Stomach (tissue), 9 donors: ENCODE measurements around the gene NISCH. TPM values are rescaled to one million over a fixed set of nuclear protein-coding genes. Genes with fewer than 3 reads are reported as not detected.

Experiments used
- DNase-seq, 2 donors: peaks; one replicate each; pipeline versions ENCODE4 v3.0.0 to v3.0.0-alpha.2; 2013 to 2019
- H3K27ac ChIP-seq, 5 donors: fragments of 200-600 bp in 4 of 5; sonication (generic) in 4 of 5; one replicate each; pipeline ENCODE4 v1.5.1; 2013 to 2019; ENCODE audit warnings: mild to moderate bottlenecking in 1 of 5, moderate library complexity in 1 of 5
- H3K27me3 ChIP-seq, 3 donors: fragments of 200-600 bp; sonication (generic); one replicate each; pipeline ENCODE4 v1.5.1; 2017 to 2019; ENCODE audit warnings: mixed run types in 1 of 3
- H3K36me3 ChIP-seq, 4 donors: fragments of 200-600 bp; sonication (generic); 1 replicate in 3 of 4; 2 replicates in 1 of 4; pipeline ENCODE4 v1.5.1; 2016 to 2019
- H3K4me1 ChIP-seq, 4 donors: fragments of 200-600 bp; sonication (generic); one replicate each; pipeline ENCODE4 v1.5.1; 2016 to 2019
- H3K4me3 ChIP-seq, 4 donors: fragments of 200-600 bp; sonication (generic) in 3 of 4; one replicate each; pipeline ENCODE4 v1.5.1; 2016 to 2019; ENCODE audit warnings: mild to moderate bottlenecking in 1 of 4
- H3K9me3 ChIP-seq, 4 donors: fragments of 200-600 bp; sonication (generic); one replicate each; pipeline ENCODE4 v1.5.1; 2016 to 2019
- EP300 ChIP-seq: sonication (generic); formaldehyde crosslinking; IDR thresholded peaks from one replicate; pipeline ENCODE4 v1.6.1; 2017; ENCODE audit warnings: antibody characterized with exemption
- POLR2A ChIP-seq, 4 donors: fragments of 450-650 bp; IDR thresholded peaks; one replicate each; pipeline ENCODE4 v1.6.1; 2016; ENCODE audit warnings: antibody characterized with exemption in 4 of 4, control low read depth in 2 of 4, mild to moderate bottlenecking in 1 of 4, moderate library complexity in 1 of 4
- POLR2AphosphoS5 ChIP-seq, 3 donors: sonication (generic); formaldehyde crosslinking; IDR thresholded peaks; one replicate each; pipeline ENCODE4 v1.6.1; 2016; ENCODE audit warnings: antibody characterized with exemption in 3 of 3
- WGBS, 5 donors: extraction: QIAGEN DNeasy Blood & Tissue Kit in 3 of 5; methylation state at CpG; one replicate each; pipeline versions ENCODE4 v1.1.5 to v1.1.7; 2013 to 2018; 5-methylcytosine and 5-hydroxymethylcytosine counted together
- intact Hi-C: fragments of 100-400 bp; cut with DNase I; formaldehyde crosslinking; loops from one replicate; pipeline ENCODE4 v1.15.1; 2023; ENCODE audit warnings: low total_unique reads
- polyA plus RNA-seq, 3 donors: library from polyadenylated mRNA; stranded (reverse); fragments of 200-250 nt; gene quantifications; one replicate each; pipeline ENCODE4 v1.2.3, GENCODE V29; 2013
- total RNA-seq, 5 donors: library from RNA; depleted of rRNA; stranded (reverse); fragments of >200 nt; gene quantifications; one replicate each; pipeline versions ENCODE4 v1.1.0 to v1.2.3, GENCODE V29; 2014 to 2016
- TF ChIP-seq, protein P1 (sequence below), 7 experiments: fragments of 450-650 bp in 4 of 7; fragments of 200-600 bp in 3 of 7; sonication (generic) in 3 of 7; IDR thresholded peaks; one replicate each; pipeline ENCODE4 v1.5.1; 2016 to 2019; ENCODE audit warnings: antibody characterized with exemption in 7 of 7, control low read depth in 2 of 7, mild to moderate bottlenecking in 1 of 7
- donor health status: healthy with polysubstance abuse.
- donor health status: Bipolar disorder and iron deficiency.
- donor health status: healthy.

NISCH gene
- total and polyA plus RNA-seq, 8 donors, result 18.3 to 456 (median 69.9) TPM

DNA sequence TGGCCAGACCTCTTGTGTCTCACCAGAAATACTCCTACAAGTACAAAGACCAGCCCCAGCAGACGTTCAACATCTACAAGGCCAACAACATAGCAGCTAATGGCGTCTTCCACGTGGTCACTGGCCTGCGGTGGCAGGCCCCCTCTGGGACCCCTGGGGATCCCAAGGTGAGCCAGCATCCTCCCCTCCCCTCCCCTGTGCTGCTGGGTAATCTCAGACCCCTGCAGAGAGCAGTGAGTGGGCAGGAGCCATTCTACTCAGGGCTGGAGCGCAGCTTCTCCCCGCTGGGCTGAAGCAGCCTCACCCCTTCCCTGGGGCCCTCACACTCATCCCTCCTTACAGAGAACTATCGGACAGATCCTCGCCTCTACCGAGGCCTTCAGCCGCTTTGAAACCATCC is 49.6 kb downstream of the NISCH start:
- no peaks in the 10 kb centered on the region for H3K4me1 ChIP-seq
- H3K36me3 ChIP-seq, result peaks cover 0 to 37% (median 4%) of the 10 kb centered on the region in 4 donors
- H3K9me3 ChIP-seq, result no peaks in the 10 kb centered on the region
- no peak for DNase-seq
- WGBS, 5 donors, result 82 to 89% (median 86%) methylated on average over 4 to 10 of the region's 10 CpGs
- intact Hi-C loops, result no loop called here
- H3K27me3 ChIP-seq, result no peaks in the 10 kb centered on the region
- no peak overlapping the region for H3K27ac ChIP-seq
- no peak for TF ChIP-seq POLR2A (IDR thresholded peaks at IDR 0.05)
- TF ChIP-seq, protein P1, sequence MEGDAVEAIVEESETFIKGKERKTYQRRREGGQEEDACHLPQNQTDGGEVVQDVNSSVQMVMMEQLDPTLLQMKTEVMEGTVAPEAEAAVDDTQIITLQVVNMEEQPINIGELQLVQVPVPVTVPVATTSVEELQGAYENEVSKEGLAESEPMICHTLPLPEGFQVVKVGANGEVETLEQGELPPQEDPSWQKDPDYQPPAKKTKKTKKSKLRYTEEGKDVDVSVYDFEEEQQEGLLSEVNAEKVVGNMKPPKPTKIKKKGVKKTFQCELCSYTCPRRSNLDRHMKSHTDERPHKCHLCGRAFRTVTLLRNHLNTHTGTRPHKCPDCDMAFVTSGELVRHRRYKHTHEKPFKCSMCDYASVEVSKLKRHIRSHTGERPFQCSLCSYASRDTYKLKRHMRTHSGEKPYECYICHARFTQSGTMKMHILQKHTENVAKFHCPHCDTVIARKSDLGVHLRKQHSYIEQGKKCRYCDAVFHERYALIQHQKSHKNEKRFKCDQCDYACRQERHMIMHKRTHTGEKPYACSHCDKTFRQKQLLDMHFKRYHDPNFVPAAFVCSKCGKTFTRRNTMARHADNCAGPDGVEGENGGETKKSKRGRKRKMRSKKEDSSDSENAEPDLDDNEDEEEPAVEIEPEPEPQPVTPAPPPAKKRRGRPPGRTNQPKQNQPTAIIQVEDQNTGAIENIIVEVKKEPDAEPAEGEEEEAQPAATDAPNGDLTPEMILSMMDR (IDR thresholded peaks at IDR 0.05), result no peak
- no peak for TF ChIP-seq EP300
- no peak for TF ChIP-seq POLR2AphosphoS5 (IDR thresholded peaks at IDR 0.05)
- H3K4me3 ChIP-seq, result no peak overlapping the region

DNA sequence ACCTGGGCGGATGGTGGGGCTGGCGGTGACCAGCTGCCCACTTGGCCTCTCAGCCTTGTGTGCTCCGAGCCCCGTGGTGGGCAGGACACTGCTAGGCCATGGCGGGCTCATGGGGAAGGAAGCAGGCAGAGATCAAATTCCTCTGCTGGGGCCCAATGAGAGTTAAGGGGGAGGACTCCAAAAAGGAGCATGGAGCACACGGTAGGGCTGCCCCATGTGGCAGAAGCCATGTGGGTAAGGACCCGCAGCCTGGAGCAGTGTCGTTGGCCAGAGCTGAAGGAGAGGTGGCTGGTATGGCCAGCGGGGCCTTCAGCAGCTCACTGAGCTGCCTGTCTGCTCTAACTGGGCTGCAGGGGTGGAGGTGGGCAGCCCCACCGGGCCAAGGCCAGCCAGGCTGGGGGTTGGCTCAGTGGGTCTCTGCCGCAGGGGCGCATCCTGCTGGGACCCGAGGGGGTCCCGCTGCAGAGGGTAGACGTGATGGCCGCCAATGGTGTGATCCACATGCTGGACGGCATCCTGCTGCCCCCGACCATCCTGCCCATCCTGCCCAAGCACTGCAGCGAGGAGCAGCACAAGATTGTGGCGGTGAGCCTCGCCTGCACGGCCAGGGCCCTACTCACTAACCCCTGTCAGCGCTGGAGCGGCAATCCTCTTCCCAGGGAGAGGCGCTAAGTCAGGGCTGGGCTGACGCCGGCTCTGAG is 51.0 kb downstream of the NISCH start:
- H3K4me3 ChIP-seq, result no peak overlapping the region
- H3K27me3 ChIP-seq, result no peaks in the 10 kb centered on the region
- intact Hi-C loops, result no loop called here
- no peak overlapping the region for H3K27ac ChIP-seq
- no peaks in the 10 kb centered on the region for H3K9me3 ChIP-seq
- WGBS, 5 donors, result 80 to 90% (median 88%) methylated on average over 18 to 27 of the region's 27 CpGs
- TF ChIP-seq, protein P1 (IDR thresholded peaks at IDR 0.05), result no peak
- no peak for TF ChIP-seq EP300
- TF ChIP-seq POLR2AphosphoS5 (IDR thresholded peaks at IDR 0.05), result no peak
- TF ChIP-seq POLR2A (IDR thresholded peaks at IDR 0.05), result no peak
- H3K36me3 ChIP-seq, result peaks cover 0 to 39% (median 4%) of the 10 kb centered on the region in 4 donors
- no peaks in the 10 kb centered on the region for H3K4me1 ChIP-seq
- no peak for DNase-seq

DNA sequence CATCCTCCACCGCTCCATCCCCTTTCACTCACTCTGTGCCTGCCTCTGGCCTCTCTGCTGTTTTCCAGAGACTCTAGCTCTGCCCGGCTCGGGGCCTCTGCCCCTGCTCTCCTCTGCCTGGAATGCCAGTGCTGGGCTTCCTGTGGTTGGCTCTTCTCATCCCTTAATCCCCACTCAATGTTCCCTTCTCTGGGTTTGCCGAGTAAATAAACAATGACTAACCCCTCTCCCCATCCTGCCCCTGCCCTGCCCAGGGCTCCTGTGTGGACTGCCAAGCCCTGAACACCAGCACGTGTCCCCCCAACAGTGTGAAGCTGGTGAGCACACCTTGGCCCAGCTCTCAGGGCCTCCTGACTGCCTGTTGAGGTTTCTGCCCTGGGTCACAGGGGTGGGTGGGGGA is 52.0 kb downstream of the NISCH start:
- TF ChIP-seq, protein P1 (IDR thresholded peaks at IDR 0.05), result no peak
- TF ChIP-seq POLR2AphosphoS5 (IDR thresholded peaks at IDR 0.05), result no peak
- no peak for TF ChIP-seq EP300
- TF ChIP-seq POLR2A (IDR thresholded peaks at IDR 0.05), result no peak
- Histone ChIP-seq H3K4me3 (no peak overlapping the region), H3K36me3 (peaks cover 0 to 42% (median 4%) of the 10 kb centered on the region in 4 donors), H3K27ac (no peak overlapping the region), H3K9me3 (no peaks in the 10 kb centered on the region), H3K4me1 (no peaks in the 10 kb centered on the region), H3K27me3 (no peaks in the 10 kb centered on the region)
- intact Hi-C loops, result no loop called here
- no peak for DNase-seq
- 49 to 66% (median 51%) methylated on average over 5 of the region's 5 CpGs for WGBS, 5 donors

DNA sequence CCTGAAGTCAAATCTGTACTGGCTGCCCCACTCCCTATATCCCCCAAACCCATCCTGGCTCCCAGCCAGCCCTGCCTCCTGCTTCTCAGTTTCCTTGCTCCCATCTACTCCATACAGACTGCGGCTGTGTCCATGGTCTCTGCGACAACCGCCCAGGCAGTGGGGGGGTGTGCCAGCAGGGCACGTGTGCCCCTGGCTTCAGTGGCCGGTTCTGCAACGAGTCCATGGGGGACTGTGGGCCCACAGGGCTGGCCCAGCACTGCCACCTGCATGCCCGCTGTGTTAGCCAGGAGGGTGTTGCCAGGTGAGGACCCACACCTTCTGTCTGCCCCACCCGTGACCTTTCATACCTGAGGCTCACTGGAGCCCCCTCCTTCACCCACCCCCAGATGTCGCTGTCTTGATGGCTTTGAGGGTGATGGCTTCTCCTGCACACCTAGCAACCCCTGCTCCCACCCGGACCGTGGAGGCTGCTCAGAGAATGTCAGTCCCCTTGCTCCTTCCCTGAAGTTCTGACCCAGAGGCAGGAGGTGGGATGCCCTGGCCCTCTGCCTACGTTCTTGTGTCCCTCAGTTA is 54.4 kb downstream of the NISCH start:
- Histone ChIP-seq H3K27me3 (no peaks in the 10 kb centered on the region), H3K9me3 (no peaks in the 10 kb centered on the region), H3K27ac (no peak overlapping the region), H3K36me3 (peaks cover 0 to 56% (median 4%) of the 10 kb centered on the region in 4 donors), H3K4me3 (no peak overlapping the region), H3K4me1 (no peaks in the 10 kb centered on the region)
- DNase-seq, result no peak
- intact Hi-C loops, result no loop called here
- TF ChIP-seq POLR2A (IDR thresholded peaks at IDR 0.05), result no peak
- TF ChIP-seq, protein P1 (IDR thresholded peaks at IDR 0.05), result no peak
- no peak for TF ChIP-seq EP300
- TF ChIP-seq POLR2AphosphoS5 (IDR thresholded peaks at IDR 0.05), result no peak
- 55 to 68% (median 61%) methylated on average over 6 to 12 of the region's 12 CpGs for WGBS, 5 donors
